ENCODE results near the gene FOXN3. TPM values are rescaled to one million over a fixed set of nuclear protein-coding genes. Genes with fewer than 3 reads are reported as not detected.

Gene FOXN3
- total and polyA plus RNA-seq, 2 experiments from 2014 or later: 98.9 to 167 TPM

DNA sequence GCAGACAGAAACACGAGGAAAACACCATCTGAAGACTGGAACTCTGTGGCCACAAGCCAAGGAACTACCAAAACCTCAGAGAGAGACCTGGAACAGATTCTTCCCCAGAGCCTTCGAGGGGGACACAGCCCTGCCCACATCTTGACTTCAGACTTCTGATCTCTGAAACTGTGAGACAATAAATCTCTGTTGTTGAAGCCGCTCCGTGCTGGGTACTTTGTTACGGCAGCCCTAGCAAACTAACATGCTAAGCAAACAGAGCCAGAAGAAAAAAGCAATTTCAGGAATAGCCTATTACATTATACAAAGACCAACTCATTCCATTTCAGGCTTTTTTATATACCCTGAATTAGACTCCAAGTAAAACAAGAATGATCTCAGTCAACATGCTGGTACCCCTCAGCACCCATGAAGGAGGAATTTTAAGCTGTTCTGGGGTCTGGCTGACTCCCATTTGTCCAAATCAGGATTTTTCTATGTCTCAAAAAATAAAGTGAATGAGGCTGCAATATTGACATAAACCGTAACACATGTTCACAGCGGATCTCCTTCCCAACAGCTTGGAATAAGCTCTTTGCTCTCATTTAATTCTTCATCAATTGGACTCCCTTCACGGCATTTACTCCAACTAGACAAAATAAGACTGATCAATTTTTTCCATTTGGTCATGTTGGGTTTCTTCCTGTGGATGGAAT is 190.1 kb downstream of the FOXN3 start (continued):
- TF ChIP-seq ZNF462 (CRISPR knock-in tag; IDR thresholded peaks at IDR 0.05): no peak
- no peak for TF ChIP-seq NANOG (IDR thresholded peaks at IDR 0.05; ENCODE audit: borderline replicate concordance)
- TF ChIP-seq EZH2phosphoT487 (IDR thresholded peaks at IDR 0.05; ENCODE audit: unreplicated experiment): no peak
- no peak for TF ChIP-seq EZH2 (IDR thresholded peaks at IDR 0.05; ENCODE audit: low read depth, unreplicated experiment)
- TF ChIP-seq ZNF114 (CRISPR knock-in tag; IDR thresholded peaks at IDR 0.05): no peak
- TF ChIP-seq CTCF (conservative IDR thresholded peaks at IDR 0.05; ENCODE audit: low read depth in 2 of 2): no peak
- TF ChIP-seq CREB1 (CRISPR knock-in tag; IDR thresholded peaks at IDR 0.05; ENCODE audit: low read depth): no peak
- TF ChIP-seq REST (IDR thresholded peaks at IDR 0.05; ENCODE audit: unreplicated experiment): no peak

Measured in GM23338 (cell line).